Measurements from ENCODE around the gene ACO2. TPM values are rescaled to one million over a fixed set of nuclear protein-coding genes. Genes with fewer than 3 reads are reported as not detected.
A peak's percentile ranks its signal among the peaks of the same experiment; 100 is the strongest.

The ACO2 gene
- total and polyA plus RNA-seq, 10 of the 15 experiments (the other 5 are each of a cell fraction or from before 2014, with no cell fraction given): 21.4 to 214 (median 88.5) TPM

DNA sequence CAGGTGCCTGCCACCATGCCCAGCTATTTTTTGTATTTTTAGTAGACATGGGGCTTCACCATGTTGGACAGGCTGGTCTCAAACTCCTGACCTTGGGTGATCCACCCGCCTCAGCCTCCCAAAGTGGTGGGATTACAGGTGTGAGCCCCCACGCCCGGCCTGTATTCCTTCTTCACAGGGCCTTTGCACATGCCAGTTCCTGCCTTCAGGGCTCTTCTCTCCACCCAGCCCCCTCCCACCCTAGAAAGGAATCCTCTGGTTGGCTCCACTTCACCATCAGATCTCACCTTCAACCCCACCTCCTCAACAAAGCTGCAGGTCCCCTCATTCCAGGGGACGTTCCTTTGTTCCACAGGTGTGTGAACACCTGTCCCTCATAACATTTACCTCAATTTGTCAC lies 73.3 kb downstream of the ACO2 start:
- 83% methylated on average over 4 of the region's 4 CpGs for WGBS (ENCODE audit: insufficient coverage, insufficient replicate concordance, low lambda C conversion rate, missing lambda C conversion rate)
- DNase-seq (ENCODE audit: low read depth, low spot score) (no peak), FAIRE-seq (no peak), ATAC-seq (no peak)
- Histone ChIP-seq H3K4me1 (ENCODE audit: control insufficient read depth, insufficient read depth, low read length) (no peaks in the 10 kb centered on the region), H3K36me3 (ENCODE audit: control insufficient read depth in 2 of 2, insufficient read depth in 2 of 2, low read length in 1 of 2) (peaks cover 7 to 11% of the 10 kb centered on the region in 2 experiments), H3K79me2 (ENCODE audit: control insufficient read depth, insufficient read depth, low read length) (peaks cover 42% of the 10 kb centered on the region), H3K4me2 (ENCODE audit: control insufficient read depth, insufficient read depth) (peak overlapping the region; percentile 94), H3K9me3 (replicated peaks; ENCODE audit: control insufficient read depth, insufficient read depth, low read length) (no peaks in the 10 kb centered on the region), H4K20me1 (ENCODE audit: control insufficient read depth, insufficient read depth) (0 out of 2 replicates have a peak, but pooled peaks cover 3% of the 10 kb centered on the region), H3K27ac (ENCODE audit: control insufficient read depth, insufficient read depth) (no peak overlapping the region), H3K9ac (ENCODE audit: control insufficient read depth, insufficient read depth, low read length) (no peak overlapping the region), H2AFZ (ENCODE audit: control insufficient read depth, low read depth, low read length) (no peak overlapping the region), H3K27me3 (replicated peaks in 1 of 2; ENCODE audit: control insufficient read depth in 2 of 2, insufficient read depth in 2 of 2, low read length in 1 of 2) (no peaks in the 10 kb centered on the region), H3K4me3 (peak overlapping the region; percentile 88)
- BruUV-seq (replicated peaks): no TSS peak
- intact Hi-C loops (cut with micrococcal nuclease; ENCODE audit: unreplicated experiment): loop anchor here (5.0 kb wide), 1 partner anchor 55 kb away; no protein-coding TSS in a partner anchor
- SMC1A ChIA-PET (ENCODE audit: uncharacterized antibody, unreplicated experiment): interaction anchor here (1.6 to 2.8 kb wide), 2 partner anchors 48 to 55 kb away, joined by 8 to 15 read pairs; partner anchors contain the start of gene PMM1
- no peak for TF ChIP-seq FOXK2 (IDR thresholded peaks at IDR 0.05)
- TF ChIP-seq SMAD1 (IDR thresholded peaks at IDR 0.05; ENCODE audit: low read depth, partially characterized antibody): no peak
- no peak for TF ChIP-seq ETV6 (conservative IDR thresholded peaks at IDR 0.05 in 1 of 2, IDR thresholded peaks at IDR 0.05 in 1 of 2; ENCODE audit: borderline replicate concordance in 1 of 2, low read depth in 1 of 2)
- RAD21 ChIA-PET (ENCODE audit: unreplicated experiment): interaction anchor here (0.6 kb wide), 1 partner anchor 144 kb away, joined by 3 read pairs; no protein-coding TSS in a partner anchor
- CTCF ChIA-PET: interaction anchor here (0.9 to 5.0 kb wide), 7 partner anchors 10 to 139 kb away, joined by 3 to 46 read pairs (median 8); partner anchors contain the start of gene PMM1
- POLR2A ChIA-PET: interaction anchor here (1.0 kb wide), 1 partner anchor 39 kb away, joined by 3 read pairs; no protein-coding TSS in a partner anchor
- in situ Hi-C loops (cut with MboI): no loop called here

DNA sequence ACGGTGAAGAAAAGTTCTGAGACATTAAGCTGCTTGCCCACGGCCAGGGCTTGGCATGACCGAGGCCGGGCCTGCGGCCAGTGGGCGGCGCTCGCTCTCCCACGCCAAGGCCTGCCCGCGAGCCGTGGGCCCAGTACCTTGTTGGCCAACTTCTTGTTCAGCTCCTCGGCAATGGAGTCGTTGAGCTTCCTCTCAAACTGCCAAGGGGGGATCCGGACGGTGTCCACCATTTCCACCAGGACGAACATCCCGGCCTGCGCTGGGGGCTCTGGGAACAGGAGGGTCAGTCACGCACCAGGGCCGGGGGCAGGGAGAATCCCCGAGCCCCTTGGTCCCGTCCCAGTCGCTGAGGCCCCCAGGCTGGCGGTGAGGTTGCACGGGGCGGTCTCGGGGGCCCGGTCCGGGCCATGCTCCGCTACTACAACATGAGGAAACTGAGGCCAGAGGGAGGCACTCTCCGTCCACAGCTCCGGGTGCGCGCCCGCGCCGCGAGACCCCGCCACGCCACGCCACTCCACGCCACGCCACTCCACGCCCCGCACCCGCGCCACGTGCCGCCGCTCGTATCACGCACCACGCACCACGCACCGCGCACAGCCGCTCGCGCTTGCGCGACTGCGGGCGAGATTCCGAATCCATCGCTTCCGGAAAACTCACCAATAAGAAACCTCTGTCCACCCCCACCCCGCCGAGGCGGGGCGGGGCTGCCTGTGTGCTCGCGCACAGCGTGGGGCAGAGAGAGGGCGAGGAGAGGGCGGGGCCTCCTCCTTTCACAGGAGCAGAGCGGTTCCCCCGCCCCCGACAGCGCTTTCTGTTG lies 75.1 kb downstream of the ACO2 start, which contains the start of gene POLR3H:
Gene POLR3H, minus strand, starts transcription at position 617 of the 817 bp plus-strand sequence. Its CDS starts 369 bp downstream, at position 248.
- POLR2A ChIA-PET: interaction anchor here (0.5 to 1.8 kb wide), 8 partner anchors 8 to 1073 kb away, joined by 3 to 11 read pairs (median 4); partner anchors contain the start of gene PMM1
- H3K4me3 ChIP-seq: peak within 1 kb of the TSS; percentile 88
- H2AFZ ChIP-seq (ENCODE audit: control insufficient read depth, low read depth, low read length): peak within 1 kb of the TSS; percentile 65
- DNase-seq (ENCODE audit: low read depth, low spot score) (peak; percentile 90), ATAC-seq (peak; percentile 97), FAIRE-seq (peak; percentile 91)
- H3K27me3 ChIP-seq (replicated peaks in 1 of 2; ENCODE audit: control insufficient read depth in 2 of 2, insufficient read depth in 2 of 2, low read length in 1 of 2): no peaks in the 10 kb centered on the region
- H3K36me3 ChIP-seq (ENCODE audit: control insufficient read depth in 2 of 2, insufficient read depth in 2 of 2, low read length in 1 of 2): peaks cover 7 to 11% of the 10 kb centered on the region in 2 experiments
- intact Hi-C loops (cut with micrococcal nuclease; ENCODE audit: unreplicated experiment) (loop anchor here (5.0 kb wide), 1 partner anchor 53 kb away; no protein-coding TSS in a partner anchor), in situ Hi-C loops (cut with MboI) (no loop called here)
- 0 out of 2 replicates have a peak, but pooled peaks cover 3% of the 10 kb centered on the region for H4K20me1 ChIP-seq (ENCODE audit: control insufficient read depth, insufficient read depth)
- H3K9ac ChIP-seq (ENCODE audit: control insufficient read depth, insufficient read depth, low read length): peak within 1 kb of the TSS; percentile 85
- RAD21 ChIA-PET (ENCODE audit: unreplicated experiment): interaction anchor here (1.0 to 1.8 kb wide), 9 partner anchors 45 to 163 kb away, joined by 3 to 14 read pairs (median 5); partner anchors contain the start of genes DESI1, PMM1, TEF and XRCC6
- H3K27ac ChIP-seq (ENCODE audit: control insufficient read depth, insufficient read depth): peak within 1 kb of the TSS; percentile 75
- H3K9me3 ChIP-seq (replicated peaks; ENCODE audit: control insufficient read depth, insufficient read depth, low read length): no peaks in the 10 kb centered on the region
- SMC1A ChIA-PET (ENCODE audit: uncharacterized antibody, unreplicated experiment): interaction anchor here (0.7 to 2.8 kb wide), 5 partner anchors 10 to 137 kb away, joined by 3 to 15 read pairs (median 4); partner anchors contain the start of gene PMM1
- peaks cover 42% of the 10 kb centered on the region for H3K79me2 ChIP-seq (ENCODE audit: control insufficient read depth, insufficient read depth, low read length)
- H3K4me1 ChIP-seq (ENCODE audit: control insufficient read depth, insufficient read depth, low read length): no peaks in the 10 kb centered on the region
- TSS peak; percentile 70 for BruUV-seq (replicated peaks)
- 1% methylated on average over 69 of the region's 80 CpGs for WGBS (ENCODE audit: insufficient coverage, insufficient replicate concordance, low lambda C conversion rate, missing lambda C conversion rate)
- H3K4me2 ChIP-seq (ENCODE audit: control insufficient read depth, insufficient read depth): peak within 1 kb of the TSS; percentile 94
- CTCF ChIA-PET: interaction anchor here (0.5 to 5.0 kb wide), 21 partner anchors 9 to 413 kb away, joined by 3 to 46 read pairs (median 5); partner anchors contain the start of genes ACO2, PHF5A, PMM1 and TEF
- TF ChIP-seq ZNF622 (IDR thresholded peaks at IDR 0.05) (no peak), BRCA1 (IDR thresholded peaks at IDR 0.05; ENCODE audit: low read depth, low read length) (no peak), CREB1 (IDR thresholded peaks at IDR 0.05; ENCODE audit: low read depth) (peak; percentile 61; the same call in 1 of the 2 replicates), JUND (IDR thresholded peaks at IDR 0.05; ENCODE audit: low read depth, low read length) (no peak), CHD1 (IDR thresholded peaks at IDR 0.05; ENCODE audit: low read depth, low read length) (0 out of 2 replicates have a peak, but pooled peaks have one; percentile 49), POLR2A (IDR thresholded peaks at IDR 0.05; ENCODE audit: low read depth, low read length) (peak; percentile 73), TBL1XR1 (IDR thresholded peaks at IDR 0.05; ENCODE audit: low read depth, low read length) (0 out of 2 replicates have a peak, but pooled peaks have one; percentile 9), DPF2 (IDR thresholded peaks at IDR 0.05) (peak; percentile 69), MTA3 (IDR thresholded peaks at IDR 0.05; ENCODE audit: borderline replicate concordance, low read length) (no peak), HDAC6 (IDR thresholded peaks at IDR 0.05; ENCODE audit: unreplicated experiment) (no peak), GABPA (IDR thresholded peaks at IDR 0.05; ENCODE audit: low read depth) (no peak), IKZF1 (conservative IDR thresholded peaks at IDR 0.05) (peak; percentile 74), USF1 (IDR thresholded peaks at IDR 0.05; ENCODE audit: borderline replicate concordance, extremely low read length, insufficient read depth, low read depth, low read length) (peak; percentile 77)

All from GM12878 (cell line).